ENCODE measurements around the gene CBFA2T2.
"Not testable (repeated sequence)": the region's sequence is repeated elsewhere in the genome, so short reads cannot be mapped to it uniquely, and the experiment has no call there.

The CBFA2T2 gene

GRCh38 chr20:33503564-33503963 is 13.7 kb downstream of the CBFA2T2 start:
- DNase-seq (ENCODE audit: low read depth in 2 of 2, low spot score in 1 of 2): no peak

- no peak for DNase-seq (ENCODE audit: low read depth in 2 of 2, low spot score in 1 of 2)
Observed at GRCh38 chr20:33506576-33506975, 16.7 kb downstream of the CBFA2T2 start.

GRCh38 chr20:33507461-33507860 is 17.6 kb downstream of the CBFA2T2 start:
- no peak for DNase-seq (ENCODE audit: low read depth in 2 of 2, low spot score in 1 of 2)

- not testable (repeated sequence) for DNase-seq (ENCODE audit: low read depth in 2 of 2, low spot score in 1 of 2)
Observed at GRCh38 chr20:33508015-33508414, 18.1 kb downstream of the CBFA2T2 start.

- not testable (repeated sequence) for DNase-seq (ENCODE audit: low read depth in 2 of 2, low spot score in 1 of 2)
Observed at GRCh38 chr20:33509057-33509456, 19.2 kb downstream of the CBFA2T2 start.

- DNase-seq (ENCODE audit: low read depth in 2 of 2, low spot score in 1 of 2): not testable (repeated sequence)
Observed at GRCh38 chr20:33511876-33512275, 22.0 kb downstream of the CBFA2T2 start.

- DNase-seq (ENCODE audit: low read depth in 2 of 2, low spot score in 1 of 2): no peak
Observed at GRCh38 chr20:33515569-33516216, 25.8 kb downstream of the CBFA2T2 start.

GRCh38 chr20:33516882-33517281 is 27.0 kb downstream of the CBFA2T2 start:
- DNase-seq (ENCODE audit: low read depth in 2 of 2, low spot score in 1 of 2): no peak

GRCh38 chr20:33518071-33518470 is 28.2 kb downstream of the CBFA2T2 start:
- no peak for DNase-seq (ENCODE audit: low read depth in 2 of 2, low spot score in 1 of 2)

GRCh38 chr20:33521461-33521860 is 31.6 kb downstream of the CBFA2T2 start:
- no peak for DNase-seq (ENCODE audit: low read depth in 2 of 2, low spot score in 1 of 2)

- DNase-seq (ENCODE audit: low read depth in 2 of 2, low spot score in 1 of 2): no peak
Observed at GRCh38 chr20:33522256-33522820, 32.4 kb downstream of the CBFA2T2 start.

- no peak for DNase-seq (ENCODE audit: low read depth in 2 of 2, low spot score in 1 of 2)
Observed at GRCh38 chr20:33524261-33524660, 34.4 kb downstream of the CBFA2T2 start.

- DNase-seq (ENCODE audit: low read depth in 2 of 2, low spot score in 1 of 2): no peak
Observed at GRCh38 chr20:33526769-33527168, 36.9 kb downstream of the CBFA2T2 start.

GRCh38 chr20:33531047-33531877 is 41.4 kb downstream of the CBFA2T2 start:
- DNase-seq (ENCODE audit: low read depth in 2 of 2, low spot score in 1 of 2): no peak

GRCh38 chr20:33531885-33532284 is 42.0 kb downstream of the CBFA2T2 start:
- no peak for DNase-seq (ENCODE audit: low read depth in 2 of 2, low spot score in 1 of 2)

- no peak for DNase-seq (ENCODE audit: low read depth in 2 of 2, low spot score in 1 of 2)
Observed at GRCh38 chr20:33532753-33533459, 43.0 kb downstream of the CBFA2T2 start.

- not testable (repeated sequence) for DNase-seq (ENCODE audit: low read depth in 2 of 2, low spot score in 1 of 2)
Observed at GRCh38 chr20:33535717-33536116, 45.8 kb downstream of the CBFA2T2 start.

- DNase-seq (ENCODE audit: low read depth in 2 of 2, low spot score in 1 of 2): no peak
Observed at GRCh38 chr20:33537608-33538007, 47.7 kb downstream of the CBFA2T2 start.

GRCh38 chr20:33539129-33539528 is 49.2 kb downstream of the CBFA2T2 start:
- DNase-seq (ENCODE audit: low read depth in 2 of 2, low spot score in 1 of 2): no peak

GRCh38 chr20:33540427-33540826 is 50.5 kb downstream of the CBFA2T2 start:
- no peak for DNase-seq (ENCODE audit: low read depth in 2 of 2, low spot score in 1 of 2)

GRCh38 chr20:33541074-33541473 is 51.2 kb downstream of the CBFA2T2 start:
- no peak for DNase-seq (ENCODE audit: low read depth in 2 of 2, low spot score in 1 of 2)

- DNase-seq (ENCODE audit: low read depth in 2 of 2, low spot score in 1 of 2): no peak
Observed at GRCh38 chr20:33541797-33542196, 51.9 kb downstream of the CBFA2T2 start.

All from stimulated activated CD8-positive, alpha-beta memory T cell treated with anti-CD3 and anti-CD28 coated beads, Interleukin-4, amount 100 ng/mL, for 4 hours (primary cell).